HT1080 (cell line): Measurements from ENCODE around the gene TPSAB1. TPM values are rescaled to one million over a fixed set of nuclear protein-coding genes. Genes with fewer than 3 reads are reported as not detected.
"Not testable (repeated sequence)": the region's sequence is repeated elsewhere in the genome, so short reads cannot be mapped to it uniquely, and the experiment has no call there.

Experiments used
- DNase-seq: peaks from one replicate; pipeline ENCODE4 v3.0.0-alpha.2; 2015; ENCODE audit warnings: low read depth
- total RNA-seq: library from RNA; depleted of rRNA; stranded (reverse); fragments of >200 nt; shearing (Covaris generic); gene quantifications from 2 replicates; pipeline ENCODE4 v1.2.3, GENCODE V29; 2014

Gene TPSAB1
- total RNA-seq, 1 experiment from 2014 or later: not detected

GRCh38 chr16:1223355-1224214, 16.9 kb upstream of the TPSAB1 start:
- no peak for DNase-seq

- DNase-seq: no peak
Observed at GRCh38 chr16:1224558-1224957, 15.9 kb upstream of the TPSAB1 start.

GRCh38 chr16:1225051-1225451, 15.5 kb upstream of the TPSAB1 start, which contains the start of gene TPSG1:
Gene TPSG1, minus strand, starts transcription at chr16:1225268. Its CDS starts 16 bp downstream, at chr16:1225252.
- DNase-seq: no peak

GRCh38 chr16:1225728-1226311, 14.7 kb upstream of the TPSAB1 start:
- DNase-seq: not testable (repeated sequence)

GRCh38 chr16:1226692-1227091, 13.8 kb upstream of the TPSAB1 start:
- DNase-seq: not testable (repeated sequence)

- DNase-seq: not testable (repeated sequence)
Observed at GRCh38 chr16:1228227-1228626, 12.3 kb upstream of the TPSAB1 start.

- not testable (repeated sequence) for DNase-seq
Observed at GRCh38 chr16:1229476-1229875, 11.0 kb upstream of the TPSAB1 start.

- not testable (repeated sequence) for DNase-seq
Observed at GRCh38 chr16:1230084-1230470, 10.4 kb upstream of the TPSAB1 start, which contains the start of gene TPSB2. Gene TPSB2, minus strand, starts transcription at chr16:1230184. Its CDS starts 233 bp downstream, at chr16:1229951.

GRCh38 chr16:1230471-1231212, 9.9 kb upstream of the TPSAB1 start:
- DNase-seq: not testable (repeated sequence)

GRCh38 chr16:1231301-1231700, 9.2 kb upstream of the TPSAB1 start:
- DNase-seq: not testable (repeated sequence)

GRCh38 chr16:1232049-1232748, 8.3 kb upstream of the TPSAB1 start:
- DNase-seq: not testable (repeated sequence)

- not testable (repeated sequence) for DNase-seq
Observed at GRCh38 chr16:1236659-1237058, 3.8 kb upstream of the TPSAB1 start.

- DNase-seq: no peak
Observed at GRCh38 chr16:1237990-1238389, 2.5 kb upstream of the TPSAB1 start.

GRCh38 chr16:1238909-1239308, 1.6 kb upstream of the TPSAB1 start:
- DNase-seq: not testable (repeated sequence)

GRCh38 chr16:1239575-1239974, 930 bp upstream of the TPSAB1 start:
- DNase-seq: not testable (repeated sequence)

GRCh38 chr16:1241081-1241480, 576 bp downstream of the TPSAB1 start:
- not testable (repeated sequence) for DNase-seq

- not testable (repeated sequence) for DNase-seq
Observed at GRCh38 chr16:1243363-1243762, 2.9 kb downstream of the TPSAB1 start.

- DNase-seq: not testable (repeated sequence)
Observed at GRCh38 chr16:1243907-1244850, 3.7 kb downstream of the TPSAB1 start.

- peak; percentile 34 for DNase-seq
Observed at GRCh38 chr16:1244881-1245280, 4.4 kb downstream of the TPSAB1 start.
